ENCODE measurements around the gene TMCO4. TPM values are rescaled to one million over a fixed set of nuclear protein-coding genes. Genes with fewer than 3 reads are reported as not detected.

TMCO4 gene
- total and polyA plus RNA-seq, 10 of the 15 experiments (the other 5 are each of a cell fraction or from before 2014, with no cell fraction given): 2.4 to 20.8 (median 13.0) TPM

DNA sequence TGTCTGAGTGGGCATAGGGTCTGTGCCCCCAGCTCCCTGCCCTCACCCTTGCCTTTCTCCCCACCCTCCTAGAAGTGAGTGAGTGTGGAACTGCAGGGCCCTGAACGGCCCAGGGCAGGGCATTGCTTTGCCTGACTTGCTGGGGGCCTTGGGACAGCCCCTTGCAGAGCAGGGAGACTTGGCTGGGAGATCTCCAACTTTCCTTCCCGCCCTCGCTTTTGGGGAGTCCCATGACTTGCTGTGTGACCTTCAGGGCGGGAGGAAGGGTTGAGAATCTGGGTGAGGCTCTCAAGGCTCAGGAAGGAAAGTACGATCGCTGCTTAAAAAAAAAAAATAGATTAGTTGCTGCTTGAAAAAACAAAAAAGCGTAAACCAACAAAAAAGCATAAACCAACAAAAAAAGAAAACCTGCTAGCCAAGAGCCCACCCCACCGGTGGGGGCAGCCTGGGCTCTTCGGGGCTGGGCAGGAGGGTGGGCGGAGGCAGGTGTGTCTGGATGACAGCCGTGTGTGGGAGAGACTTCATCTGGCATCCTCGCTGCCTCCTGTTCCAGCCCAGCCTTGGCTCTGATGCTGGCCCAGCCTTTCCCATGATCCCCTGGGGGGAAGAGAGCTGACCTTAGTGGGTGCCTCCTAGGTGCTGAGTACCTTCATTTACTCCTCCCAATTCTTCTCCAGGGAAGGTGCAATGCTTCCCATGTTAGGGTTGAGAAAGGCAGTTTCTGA lies 149.1 kb downstream of the TMCO4 start:
- FAIRE-seq (no peak), ATAC-seq (no peak), DNase-seq (ENCODE audit: low read depth, low spot score) (no peak)
- ChIA-PET CTCF (interaction anchor here (0.6 to 3.1 kb wide), 28 partner anchors 9 to 766 kb away, joined by 3 to 14 read pairs (median 4); no protein-coding TSS in a partner anchor), SMC1A (ENCODE audit: uncharacterized antibody, unreplicated experiment) (interaction anchor here (1.0 to 1.2 kb wide), 3 partner anchors 14 to 260 kb away, joined by 3 read pairs; no protein-coding TSS in a partner anchor), POLR2A (no interaction called here), RAD21 (ENCODE audit: unreplicated experiment) (interaction anchor here (0.6 to 2.1 kb wide), 12 partner anchors 10 to 482 kb away, joined by 3 to 11 read pairs (median 4); a partner anchor contains a TSS)
- Histone ChIP-seq H4K20me1 (ENCODE audit: control insufficient read depth, insufficient read depth) (no peaks in the 10 kb centered on the region), H3K9me3 (replicated peaks; ENCODE audit: control insufficient read depth, insufficient read depth, low read length) (no peaks in the 10 kb centered on the region), H3K4me2 (ENCODE audit: control insufficient read depth, insufficient read depth) (no peak overlapping the region), H3K4me3 (no peak overlapping the region), H3K27ac (ENCODE audit: control insufficient read depth, insufficient read depth) (no peak overlapping the region), H3K36me3 (ENCODE audit: control insufficient read depth in 2 of 2, insufficient read depth in 2 of 2, low read length in 1 of 2) (no peaks in the 10 kb centered on the region), H2AFZ (ENCODE audit: control insufficient read depth, low read depth, low read length) (no peak overlapping the region; the same call in 1 of the 2 replicates), H3K4me1 (ENCODE audit: control insufficient read depth, insufficient read depth, low read length) (no peaks in the 10 kb centered on the region), H3K79me2 (ENCODE audit: control insufficient read depth, insufficient read depth, low read length) (no peaks in the 10 kb centered on the region), H3K9ac (ENCODE audit: control insufficient read depth, insufficient read depth, low read length) (no peak overlapping the region), H3K27me3 (replicated peaks in 1 of 2; ENCODE audit: control insufficient read depth in 2 of 2, insufficient read depth in 2 of 2, low read length in 1 of 2) (no peaks in the 10 kb centered on the region; a peak in 2 of 4 replicates)
- BruUV-seq (replicated peaks): no TSS peak
- 45% methylated on average over 12 of the region's 12 CpGs for WGBS (ENCODE audit: insufficient coverage, insufficient replicate concordance, low lambda C conversion rate, missing lambda C conversion rate)
- intact Hi-C loops (cut with micrococcal nuclease; ENCODE audit: unreplicated experiment): loop anchor here (1.0 to 10.0 kb wide), 5 partner anchors 163 to 398 kb away; partner anchors contain the start of genes AKR7A2, CAPZB, EMC1 and MRTO4
- in situ Hi-C loops (cut with MboI): no loop called here
- no peak for TF ChIP-seq RB1 (IDR thresholded peaks at IDR 0.05; ENCODE audit: borderline replicate concordance)
- TF ChIP-seq SMC3 (IDR thresholded peaks at IDR 0.05; ENCODE audit: borderline replicate concordance, low read length): no peak
- no peak for TF ChIP-seq RAD21 (IDR thresholded peaks at IDR 0.05; ENCODE audit: insufficient read depth, low read depth, low read length)
- TF ChIP-seq, protein P1, sequence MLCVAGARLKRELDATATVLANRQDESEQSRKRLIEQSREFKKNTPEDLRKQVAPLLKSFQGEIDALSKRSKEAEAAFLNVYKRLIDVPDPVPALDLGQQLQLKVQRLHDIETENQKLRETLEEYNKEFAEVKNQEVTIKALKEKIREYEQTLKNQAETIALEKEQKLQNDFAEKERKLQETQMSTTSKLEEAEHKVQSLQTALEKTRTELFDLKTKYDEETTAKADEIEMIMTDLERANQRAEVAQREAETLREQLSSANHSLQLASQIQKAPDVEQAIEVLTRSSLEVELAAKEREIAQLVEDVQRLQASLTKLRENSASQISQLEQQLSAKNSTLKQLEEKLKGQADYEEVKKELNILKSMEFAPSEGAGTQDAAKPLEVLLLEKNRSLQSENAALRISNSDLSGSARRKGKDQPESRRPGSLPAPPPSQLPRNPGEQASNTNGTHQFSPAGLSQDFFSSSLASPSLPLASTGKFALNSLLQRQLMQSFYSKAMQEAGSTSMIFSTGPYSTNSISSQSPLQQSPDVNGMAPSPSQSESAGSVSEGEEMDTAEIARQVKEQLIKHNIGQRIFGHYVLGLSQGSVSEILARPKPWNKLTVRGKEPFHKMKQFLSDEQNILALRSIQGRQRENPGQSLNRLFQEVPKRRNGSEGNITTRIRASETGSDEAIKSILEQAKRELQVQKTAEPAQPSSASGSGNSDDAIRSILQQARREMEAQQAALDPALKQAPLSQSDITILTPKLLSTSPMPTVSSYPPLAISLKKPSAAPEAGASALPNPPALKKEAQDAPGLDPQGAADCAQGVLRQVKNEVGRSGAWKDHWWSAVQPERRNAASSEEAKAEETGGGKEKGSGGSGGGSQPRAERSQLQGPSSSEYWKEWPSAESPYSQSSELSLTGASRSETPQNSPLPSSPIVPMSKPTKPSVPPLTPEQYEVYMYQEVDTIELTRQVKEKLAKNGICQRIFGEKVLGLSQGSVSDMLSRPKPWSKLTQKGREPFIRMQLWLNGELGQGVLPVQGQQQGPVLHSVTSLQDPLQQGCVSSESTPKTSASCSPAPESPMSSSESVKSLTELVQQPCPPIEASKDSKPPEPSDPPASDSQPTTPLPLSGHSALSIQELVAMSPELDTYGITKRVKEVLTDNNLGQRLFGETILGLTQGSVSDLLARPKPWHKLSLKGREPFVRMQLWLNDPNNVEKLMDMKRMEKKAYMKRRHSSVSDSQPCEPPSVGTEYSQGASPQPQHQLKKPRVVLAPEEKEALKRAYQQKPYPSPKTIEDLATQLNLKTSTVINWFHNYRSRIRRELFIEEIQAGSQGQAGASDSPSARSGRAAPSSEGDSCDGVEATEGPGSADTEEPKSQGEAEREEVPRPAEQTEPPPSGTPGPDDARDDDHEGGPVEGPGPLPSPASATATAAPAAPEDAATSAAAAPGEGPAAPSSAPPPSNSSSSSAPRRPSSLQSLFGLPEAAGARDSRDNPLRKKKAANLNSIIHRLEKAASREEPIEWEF (IDR thresholded peaks at IDR 0.05; ENCODE audit: insufficient replicate concordance, low read depth, low read length): no peak
- TF ChIP-seq, protein P2, sequence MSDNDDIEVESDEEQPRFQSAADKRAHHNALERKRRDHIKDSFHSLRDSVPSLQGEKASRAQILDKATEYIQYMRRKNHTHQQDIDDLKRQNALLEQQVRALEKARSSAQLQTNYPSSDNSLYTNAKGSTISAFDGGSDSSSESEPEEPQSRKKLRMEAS (IDR thresholded peaks at IDR 0.05; ENCODE audit: low read depth, low read length): no peak
- TF ChIP-seq STAT1 (conservative IDR thresholded peaks at IDR 0.05): no peak
- no peak for TF ChIP-seq RFX5 (IDR thresholded peaks at IDR 0.05; ENCODE audit: low read depth, low read length)
- no peak for TF ChIP-seq IKZF2 (IDR thresholded peaks at IDR 0.05)
- TF ChIP-seq, protein P3, sequence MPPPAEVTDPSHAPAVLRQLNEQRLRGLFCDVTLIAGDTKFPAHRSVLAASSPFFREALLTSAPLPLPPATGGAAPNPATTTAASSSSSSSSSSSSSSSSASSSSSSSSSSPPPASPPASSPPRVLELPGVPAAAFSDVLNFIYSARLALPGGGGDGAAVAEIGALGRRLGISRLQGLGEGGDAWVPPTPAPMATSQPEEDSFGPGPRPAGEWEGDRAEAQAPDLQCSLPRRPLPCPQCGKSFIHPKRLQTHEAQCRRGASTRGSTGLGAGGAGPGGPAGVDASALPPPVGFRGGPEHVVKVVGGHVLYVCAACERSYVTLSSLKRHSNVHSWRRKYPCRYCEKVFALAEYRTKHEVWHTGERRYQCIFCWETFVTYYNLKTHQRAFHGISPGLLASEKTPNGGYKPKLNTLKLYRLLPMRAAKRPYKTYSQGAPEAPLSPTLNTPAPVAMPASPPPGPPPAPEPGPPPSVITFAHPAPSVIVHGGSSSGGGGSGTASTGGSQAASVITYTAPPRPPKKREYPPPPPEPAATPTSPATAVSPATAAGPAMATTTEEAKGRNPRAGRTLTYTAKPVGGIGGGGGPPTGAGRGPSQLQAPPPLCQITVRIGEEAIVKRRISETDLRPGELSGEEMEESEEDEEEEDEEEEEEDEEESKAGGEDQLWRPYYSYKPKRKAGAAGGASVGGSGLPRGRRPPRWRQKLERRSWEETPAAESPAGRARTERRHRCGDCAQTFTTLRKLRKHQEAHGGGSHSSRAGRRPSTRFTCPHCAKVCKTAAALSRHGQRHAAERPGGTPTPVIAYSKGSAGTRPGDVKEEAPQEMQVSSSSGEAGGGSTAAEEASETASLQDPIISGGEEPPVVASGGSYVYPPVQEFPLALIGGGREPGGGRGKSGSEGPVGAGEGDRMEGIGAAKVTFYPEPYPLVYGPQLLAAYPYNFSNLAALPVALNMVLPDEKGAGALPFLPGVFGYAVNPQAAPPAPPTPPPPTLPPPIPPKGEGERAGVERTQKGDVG (CRISPR knock-in tag; IDR thresholded peaks at IDR 0.05): no peak
- TF ChIP-seq EGR1 (IDR thresholded peaks at IDR 0.05; ENCODE audit: borderline replicate concordance in 1 of 2, low read depth in 2 of 2, low read length in 2 of 2): no peak
